HG03108 (cell line): ENCODE results near the gene PDIA6.
"Not testable (repeated sequence)": the region's sequence is repeated elsewhere in the genome, so short reads cannot be mapped to it uniquely, and the experiment has no call there.

Source experiments
- ATAC-seq: cut with Tn5 transposase; IDR thresholded peaks from one replicate; pipeline ENCODE4 v1.9.1; 2021; ENCODE audit warnings: moderate library complexity; ENCODE audit not compliant: unreplicated experiment

Gene PDIA6

DNA sequence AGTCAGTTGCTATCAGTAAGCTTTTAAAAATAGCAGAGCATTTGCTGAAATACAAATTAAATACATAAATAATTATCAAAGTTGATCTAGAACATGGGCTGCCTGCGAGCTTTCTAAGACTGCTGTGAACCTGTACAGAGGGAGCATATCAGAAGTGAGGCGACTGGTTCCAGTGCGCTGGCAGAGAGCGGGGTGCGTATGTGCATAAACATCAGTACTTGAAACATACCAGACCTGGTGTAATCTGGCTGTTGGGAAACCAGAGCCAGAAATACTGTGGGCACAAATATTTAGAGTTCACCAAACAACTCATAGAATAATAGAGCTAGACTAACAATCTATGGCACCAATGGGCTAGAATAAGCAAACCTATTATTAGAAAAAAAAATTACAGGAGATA, 27.3 kb downstream of the PDIA6 start:
- no peak for ATAC-seq

- no peak for ATAC-seq
These were observed 27.9 kb downstream of the PDIA6 start for GRCh38 chr2:10784719-10785118.

- ATAC-seq, result no peak
These were observed 29.2 kb downstream of the PDIA6 start for GRCh38 chr2:10783421-10783820.

DNA sequence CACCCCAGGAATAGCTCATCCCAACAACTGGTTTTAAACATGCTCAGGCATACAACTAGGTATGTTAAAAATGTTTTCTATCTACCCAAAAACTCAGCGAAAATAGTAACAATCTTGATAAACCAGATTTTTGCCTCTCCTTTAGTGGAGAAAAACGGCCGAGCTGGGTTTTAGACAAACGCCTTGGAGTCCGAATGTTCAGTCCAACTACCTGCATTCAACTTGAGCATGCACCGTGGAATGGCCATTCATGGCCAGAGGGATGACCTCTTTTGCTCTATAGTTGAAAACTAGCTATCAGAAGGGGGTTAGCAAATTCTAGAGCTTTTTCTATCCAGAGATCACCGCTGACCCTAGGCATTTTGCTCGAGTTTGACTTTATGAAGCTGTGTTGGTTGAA, 30.8 kb downstream of the PDIA6 start:
- ATAC-seq, result no peak

- not testable (repeated sequence) for ATAC-seq
These were observed 31.8 kb downstream of the PDIA6 start for GRCh38 chr2:10780821-10781220.

DNA sequence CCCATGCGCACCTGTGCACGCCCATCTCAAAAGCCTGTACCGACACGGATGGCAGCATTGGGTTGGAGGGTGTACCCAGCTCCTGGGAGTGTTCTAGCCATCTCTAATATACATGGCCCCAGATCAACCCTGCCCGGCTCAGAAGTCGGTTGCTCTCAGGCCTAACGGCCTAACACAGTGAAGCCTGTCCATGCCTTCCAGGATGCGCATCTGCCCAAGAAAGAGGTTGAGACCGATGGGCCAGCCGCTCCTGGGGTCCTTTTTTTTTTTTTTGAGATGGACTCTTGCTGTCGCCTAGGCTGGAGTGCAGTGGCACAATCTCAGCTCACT, 32.1 kb downstream of the PDIA6 start:
- ATAC-seq, result no peak

- ATAC-seq, result no peak
These were observed 32.7 kb downstream of the PDIA6 start for GRCh38 chr2:10779776-10780490.

DNA sequence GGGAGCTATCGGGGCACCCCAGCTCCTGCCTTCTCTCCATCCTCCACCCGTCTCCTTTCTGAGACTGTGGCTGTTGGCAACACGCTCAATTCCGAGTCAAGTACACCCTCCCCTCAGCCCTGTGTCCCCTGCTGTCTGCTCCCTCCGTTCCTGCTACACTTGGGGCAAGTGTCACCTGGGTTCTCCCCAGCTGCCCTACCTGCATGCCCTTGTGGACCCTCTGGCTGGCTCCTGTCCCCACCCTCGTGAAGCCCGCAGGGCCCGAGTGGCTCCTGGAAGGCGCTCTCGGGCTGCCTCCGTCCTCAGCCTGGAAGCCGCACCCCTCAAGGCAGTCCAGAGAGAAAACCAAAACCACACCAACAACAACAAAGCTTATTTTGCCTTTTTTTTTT, 33.9 kb downstream of the PDIA6 start:
- no peak for ATAC-seq

DNA sequence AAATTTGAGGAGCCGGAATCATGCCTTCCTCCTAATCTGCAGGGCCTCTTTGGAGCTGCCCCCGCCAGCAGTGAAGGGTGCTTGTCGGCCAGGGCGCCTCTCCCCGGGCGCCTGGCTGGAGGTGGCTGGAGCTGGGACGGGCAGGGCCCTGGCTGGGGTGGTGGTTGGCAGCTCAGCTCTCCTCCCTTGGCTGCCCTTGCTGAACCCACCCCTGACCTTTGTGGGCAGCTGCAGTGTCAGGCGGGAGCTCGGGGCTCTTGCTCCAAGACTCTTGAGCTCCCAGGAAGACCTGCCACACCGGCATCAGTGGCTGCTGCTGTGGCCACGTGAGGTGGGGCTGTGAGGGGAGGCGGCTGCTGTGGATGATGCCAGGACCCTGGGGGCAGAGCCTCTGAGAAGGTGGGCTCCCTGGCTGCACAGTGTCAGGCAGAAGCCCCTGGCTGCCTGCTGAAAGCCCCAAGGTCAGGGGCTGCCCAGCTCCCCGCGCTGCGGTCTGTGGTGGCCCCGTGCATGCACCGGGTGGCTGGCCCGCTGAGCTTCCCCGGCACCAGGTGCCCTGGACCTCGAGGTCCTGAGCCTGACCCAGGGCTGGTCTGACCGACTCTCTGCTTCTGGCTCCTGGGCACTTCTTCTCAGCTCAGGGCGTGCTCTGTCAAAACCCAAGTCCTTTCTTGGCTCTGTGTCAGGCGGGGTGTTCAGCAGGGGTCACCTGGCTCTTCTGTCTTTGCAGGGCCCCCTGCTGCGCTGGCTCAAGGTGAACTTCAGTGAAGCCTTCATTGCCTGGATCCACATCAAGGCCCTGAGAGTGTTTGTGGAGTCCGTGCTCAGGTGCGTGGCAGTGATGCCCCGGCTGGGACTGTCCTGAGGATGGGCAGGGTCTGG, 34.5 kb downstream of the PDIA6 start:
- ATAC-seq, result no peak

GRCh38 chr2:10777111-10777841, 35.3 kb downstream of the PDIA6 start:
- no peak for ATAC-seq

DNA sequence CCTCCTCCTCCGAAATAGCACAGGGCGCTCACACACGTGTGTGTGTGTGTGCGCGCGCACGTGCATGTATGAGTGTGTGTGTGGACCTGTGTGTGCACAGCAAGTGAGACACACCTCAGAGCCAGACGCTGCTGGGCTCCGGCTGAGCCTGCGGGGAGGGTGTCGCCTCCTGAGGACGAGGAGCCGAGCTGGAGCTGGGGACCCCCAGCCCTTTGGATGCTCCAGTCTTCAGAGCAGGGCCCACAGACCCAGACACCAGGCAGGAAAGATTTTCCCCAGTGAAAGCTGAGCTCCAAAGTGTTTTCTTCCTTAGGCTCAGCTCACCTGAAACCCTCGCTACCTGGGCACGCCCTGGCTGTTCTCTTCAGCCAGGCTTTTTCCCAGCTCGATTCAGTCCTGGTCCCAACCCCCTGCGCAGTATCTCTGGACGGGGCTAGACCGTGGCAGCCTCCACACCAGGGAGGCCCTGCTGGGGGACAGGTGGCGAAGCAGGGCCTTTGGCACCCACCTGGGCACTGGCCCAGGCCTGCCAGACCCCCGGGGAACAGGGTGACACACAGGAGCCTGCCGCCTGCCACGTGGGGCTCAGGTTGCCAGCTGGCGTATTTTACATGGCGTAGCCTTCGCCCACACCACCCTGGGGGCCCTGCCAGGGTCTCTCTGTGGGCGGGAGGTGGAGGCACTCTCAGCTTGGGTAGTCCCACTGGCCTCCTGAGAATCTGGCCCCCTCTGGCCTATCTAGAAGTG, 36.2 kb downstream of the PDIA6 start:
- no peak for ATAC-seq

DNA sequence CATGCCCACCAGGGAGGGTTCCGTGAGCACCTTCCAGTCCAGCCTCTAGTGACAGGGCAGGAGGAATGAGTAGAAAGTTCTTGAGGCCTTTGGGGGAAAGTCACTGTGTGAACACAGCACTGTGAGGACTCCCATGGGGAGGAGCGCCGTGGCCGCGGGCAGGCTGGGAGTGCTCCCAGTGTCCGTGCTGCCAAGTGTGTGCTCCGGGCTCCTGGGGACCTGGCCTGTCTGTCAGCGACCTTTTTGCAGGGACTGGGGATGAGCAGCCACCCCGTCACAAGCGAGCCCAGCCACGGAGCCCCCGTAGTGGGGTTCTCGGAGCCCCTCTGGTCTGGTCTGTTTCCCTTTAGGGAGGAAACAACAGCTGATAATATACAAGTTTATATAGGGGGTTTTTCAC, 36.8 kb downstream of the PDIA6 start:
- no peak for ATAC-seq

- ATAC-seq, result no peak
These were observed 37.4 kb downstream of the PDIA6 start for GRCh38 chr2:10775021-10775780.

DNA sequence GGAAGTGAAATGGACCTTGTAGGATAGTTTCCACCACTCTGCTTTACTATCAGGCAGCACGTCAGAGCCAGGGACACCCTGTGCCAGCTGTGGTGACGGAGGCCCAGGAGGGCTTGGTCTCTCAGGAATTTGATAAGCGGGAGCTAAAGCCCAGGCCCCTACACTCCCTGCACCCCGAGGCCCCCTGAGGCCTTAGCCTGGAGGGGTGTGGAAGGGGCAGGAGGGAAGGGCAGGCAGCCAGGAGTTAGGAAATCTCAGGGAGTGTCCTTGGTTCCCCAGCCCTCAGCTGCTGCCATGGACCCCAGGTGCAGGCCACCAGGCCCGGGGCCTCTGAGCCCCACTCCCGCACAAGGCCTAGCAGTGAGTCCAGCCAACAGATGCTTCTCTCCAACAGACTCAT, 38.2 kb downstream of the PDIA6 start:
- ATAC-seq, result no peak

DNA sequence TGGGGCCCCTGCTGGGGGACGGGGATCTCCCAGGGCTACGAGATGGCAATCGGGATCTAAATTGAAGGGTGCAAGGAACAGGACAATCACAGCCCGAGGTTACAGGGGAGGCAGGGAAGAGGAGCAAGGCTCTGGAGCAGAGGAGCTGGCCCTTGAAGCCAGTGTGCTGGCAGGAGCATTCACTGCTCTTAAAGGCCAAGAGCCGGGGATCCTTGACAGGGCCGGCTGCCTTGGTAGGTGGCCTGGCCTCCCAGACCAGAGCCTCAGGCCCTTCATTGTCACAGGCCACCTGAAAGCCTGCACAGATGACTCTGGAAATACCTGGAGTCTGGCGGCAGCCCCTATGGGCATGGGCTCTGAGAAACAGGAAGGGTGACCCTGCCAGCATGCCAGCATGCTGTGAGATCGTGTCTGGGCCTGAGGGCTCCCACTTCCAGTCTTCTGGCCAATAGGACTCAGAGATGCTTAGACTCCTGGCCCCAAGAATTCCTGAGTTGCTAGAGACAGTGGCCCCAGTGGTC, 38.7 kb downstream of the PDIA6 start:
- ATAC-seq, result no peak

DNA sequence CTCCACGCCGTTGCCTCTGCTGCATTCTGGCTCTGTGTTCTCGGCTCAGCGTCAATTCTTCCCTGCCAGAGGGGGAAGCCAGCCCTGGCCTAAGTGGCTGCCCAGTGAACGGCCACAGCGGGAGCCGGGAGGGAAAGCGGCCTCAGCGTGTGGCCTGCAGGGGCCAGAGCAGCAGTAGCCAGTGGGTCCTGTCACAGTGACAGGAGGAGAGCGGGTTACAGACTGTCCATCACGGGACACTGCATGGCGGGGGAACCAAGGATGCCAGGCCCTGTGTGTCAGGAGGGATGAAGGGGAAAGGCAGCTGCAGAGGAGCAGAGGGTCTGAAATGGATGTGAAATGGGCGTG, 39.7 kb downstream of the PDIA6 start:
- ATAC-seq, result no peak

DNA sequence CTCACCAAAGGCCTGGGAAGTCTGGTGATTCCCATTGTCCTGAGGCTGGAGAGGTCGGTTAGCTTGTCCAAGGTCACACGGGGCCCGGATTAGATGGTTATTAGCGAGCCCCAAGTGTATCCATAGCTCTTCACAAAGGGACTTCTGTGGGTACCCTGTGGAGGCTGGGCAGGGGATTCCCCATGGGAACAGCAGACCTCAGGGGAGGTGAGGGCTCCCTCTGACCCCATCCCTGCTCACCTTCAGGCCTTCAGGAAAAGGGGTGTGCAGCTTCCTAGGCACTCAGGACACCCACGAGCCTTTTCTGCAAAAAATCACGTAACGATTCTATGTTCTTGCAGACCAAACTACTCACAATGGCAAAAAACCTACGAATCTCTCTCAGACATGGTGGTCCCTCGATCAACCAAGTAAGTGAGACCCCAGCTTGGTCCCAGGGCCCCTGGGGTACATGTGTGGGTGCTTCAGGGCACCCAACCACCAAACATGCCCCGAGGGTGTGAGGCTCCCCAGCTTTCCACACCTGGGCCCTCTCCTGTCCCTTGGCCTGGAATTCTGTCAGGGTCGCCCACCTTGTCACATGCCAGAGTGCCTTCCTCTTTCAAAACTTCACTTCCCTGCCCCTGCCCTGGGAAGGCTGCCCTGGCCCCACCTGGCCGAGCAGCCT, 40.3 kb downstream of the PDIA6 start:
- ATAC-seq, result no peak

- ATAC-seq, result no peak
These were observed 40.8 kb downstream of the PDIA6 start for GRCh38 chr2:10771786-10772185.

DNA sequence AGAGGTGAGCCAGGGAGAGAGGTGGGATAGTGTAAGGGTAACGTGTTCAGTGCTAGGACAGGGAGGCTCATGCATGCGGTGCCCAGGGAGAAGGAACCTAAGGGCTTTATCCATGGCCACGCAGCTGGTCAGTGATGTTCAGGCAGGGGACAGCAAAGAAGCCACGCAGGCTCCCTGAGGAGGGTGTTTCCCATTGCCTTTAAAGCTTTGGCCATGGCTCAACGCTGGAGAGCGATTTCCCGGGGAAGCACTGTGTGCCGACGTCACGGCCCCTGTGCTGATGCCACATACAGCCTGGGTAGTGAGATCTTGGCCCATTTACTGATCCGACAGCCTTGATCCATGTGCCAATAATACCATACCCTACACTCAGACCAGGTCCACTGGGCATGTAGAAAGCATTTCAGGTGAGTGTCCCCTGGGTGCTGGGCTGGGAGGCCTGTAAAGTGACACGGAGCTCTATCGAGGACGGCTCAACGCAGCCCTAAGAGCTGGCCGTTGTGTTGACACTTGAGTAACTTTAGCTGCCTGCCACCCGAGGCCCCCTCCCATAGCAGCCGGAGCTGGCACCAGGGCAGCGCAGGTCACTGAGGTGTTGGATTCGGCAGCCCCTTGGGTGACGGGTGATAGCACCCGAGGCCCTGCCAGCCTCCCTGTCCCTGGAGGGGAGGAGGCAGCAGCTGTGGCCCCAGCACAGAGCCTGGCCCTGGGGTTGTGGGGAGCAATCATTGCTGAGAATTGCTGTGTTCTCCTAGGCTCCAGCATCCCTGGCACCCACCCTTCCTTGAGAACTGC, 41.4 kb downstream of the PDIA6 start:
- no peak for ATAC-seq
